Fibroblast of gingiva (primary cell): Measurements from ENCODE around the gene IFRD1.
"Not testable (repeated sequence)": the region's sequence is repeated elsewhere in the genome, so short reads cannot be mapped to it uniquely, and the experiment has no call there.

Experiments used
- DNase-seq: peaks from one replicate; pipeline ENCODE4 v3.0.0-alpha.2; 2011; ENCODE audit warnings: low read depth

IFRD1 gene

GRCh38 chr7:112442210-112442609 is 8.1 kb upstream of the IFRD1 start:
- DNase-seq: no peak

- no peak for DNase-seq
Observed at GRCh38 chr7:112444505-112444904, 5.8 kb upstream of the IFRD1 start.

- no peak for DNase-seq
Observed at GRCh38 chr7:112446431-112446830, 3.8 kb upstream of the IFRD1 start.

GRCh38 chr7:112447406-112447805 is 2.9 kb upstream of the IFRD1 start:
- no peak for DNase-seq

GRCh38 chr7:112448381-112448780 is 1.9 kb upstream of the IFRD1 start:
- no peak for DNase-seq

- DNase-seq: no peak
Observed at GRCh38 chr7:112448891-112449290, 1.4 kb upstream of the IFRD1 start.

GRCh38 chr7:112449353-112449752 is 907 bp upstream of the IFRD1 start:
- no peak for DNase-seq

- peak; percentile 96 for DNase-seq
Observed at GRCh38 chr7:112450807-112451761, 824 bp downstream of the IFRD1 start.

GRCh38 chr7:112452102-112452888 is 2.0 kb downstream of the IFRD1 start:
- DNase-seq: peak; percentile 90

- DNase-seq: peak; percentile 81
Observed at GRCh38 chr7:112453505-112454171, 3.4 kb downstream of the IFRD1 start.

GRCh38 chr7:112454191-112454590 is 3.9 kb downstream of the IFRD1 start:
- not testable (repeated sequence) for DNase-seq

GRCh38 chr7:112459645-112460044 is 9.4 kb downstream of the IFRD1 start:
- no peak for DNase-seq

GRCh38 chr7:112462236-112462635 is 12.0 kb downstream of the IFRD1 start:
- peak; percentile 98 for DNase-seq

- DNase-seq: no peak
Observed at GRCh38 chr7:112467867-112468266, 17.6 kb downstream of the IFRD1 start.

- no peak for DNase-seq
Observed at GRCh38 chr7:112470194-112470593, 19.9 kb downstream of the IFRD1 start.

- no peak for DNase-seq
Observed at GRCh38 chr7:112476390-112477052, 26.3 kb downstream of the IFRD1 start.

GRCh38 chr7:112481121-112481736 is 31.0 kb downstream of the IFRD1 start:
- peak; percentile 18 for DNase-seq

- peak; percentile 94 for DNase-seq
Observed at GRCh38 chr7:112481833-112482670, 31.8 kb downstream of the IFRD1 start.

- peak; percentile 94 for DNase-seq
Observed at GRCh38 chr7:112484671-112485167, 34.5 kb downstream of the IFRD1 start.

GRCh38 chr7:112485766-112486165 is 35.5 kb downstream of the IFRD1 start:
- peak; percentile 20 for DNase-seq
